Sigmoid colon (tissue), 4 donors: ENCODE results near the gene KCNH5.

Experiments used
- CTCF ChIP-seq, 4 experiments: fragments of 450-650 bp in 3 of 4; fragments of 200-600 bp in 1 of 4; IDR thresholded peaks; one replicate each; pipeline ENCODE4 v1.5.1; 2016 to 2019; ENCODE audit warnings: antibody characterized with exemption in 4 of 4, mild to moderate bottlenecking in 3 of 4, moderate library complexity in 2 of 4
- EP300 ChIP-seq, 4 donors: sonication (generic); formaldehyde crosslinking; IDR thresholded peaks; one replicate each; pipeline ENCODE4 v1.6.1; 2017; ENCODE audit warnings: antibody characterized with exemption in 4 of 4
- POLR2A ChIP-seq, 2 donors: fragments of 450-650 bp; IDR thresholded peaks; one replicate each; pipeline ENCODE4 v1.6.1; 2016; ENCODE audit warnings: antibody characterized with exemption in 2 of 2, mild to moderate bottlenecking in 2 of 2, moderate library complexity in 2 of 2

DNA sequence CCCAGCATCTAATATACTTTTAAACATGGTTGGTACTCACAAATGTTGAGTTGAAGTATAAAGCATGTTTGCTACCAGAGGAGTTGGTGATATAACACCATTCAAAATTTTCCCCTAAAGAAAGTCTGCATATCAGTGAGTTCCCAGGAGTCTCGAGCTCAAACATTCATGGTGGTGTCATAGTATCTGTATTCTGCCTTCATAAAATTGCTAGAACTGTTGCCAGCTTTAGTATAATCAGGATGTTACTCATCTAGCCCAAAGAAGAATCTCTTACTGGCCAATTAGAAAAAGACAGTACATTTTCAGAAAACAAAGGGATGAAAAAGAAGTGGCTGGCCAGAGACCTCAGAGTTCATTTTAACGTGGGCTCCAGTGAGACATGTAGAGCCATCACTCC lies 374.7 kb downstream of the KCNH5 start:
- TF ChIP-seq CTCF (IDR thresholded peaks at IDR 0.05) (no peak), POLR2A (IDR thresholded peaks at IDR 0.05) (no peak), EP300 (IDR thresholded peaks at IDR 0.05) (no peak)
